Stimulated activated CD8-positive, alpha-beta memory T cell treated with anti-CD3 and anti-CD28 coated beads, Interleukin-7, amount 100 ng/mL, for 1 hour (primary cell): ENCODE measurements around the gene HABP4.

Experiments
- DNase-seq, 2 donors: peaks; one replicate each; pipeline ENCODE4 v3.0.0-alpha.2; 2020; ENCODE audit warnings: low read depth in 2 of 2

Gene HABP4

DNA sequence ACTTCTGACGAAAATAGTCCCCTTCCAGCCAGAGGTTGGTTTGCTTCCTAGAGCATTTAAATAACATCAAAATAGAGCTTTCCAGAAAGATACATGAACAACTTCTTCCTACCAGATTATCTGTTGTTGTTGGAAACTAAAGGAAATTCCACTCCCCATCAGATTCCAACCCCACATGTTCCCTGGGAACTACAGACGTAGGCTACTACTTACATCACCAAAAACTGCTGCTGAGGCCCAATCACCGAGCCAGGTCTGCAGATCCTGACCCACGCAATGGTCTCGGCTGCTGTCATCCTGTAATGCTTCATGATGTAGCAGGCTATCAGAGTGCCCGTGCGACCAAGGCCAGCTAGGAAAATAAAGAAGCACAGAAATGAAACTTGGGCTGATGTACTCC is 73.4 kb downstream of the HABP4 start:
- no peak for DNase-seq

DNA sequence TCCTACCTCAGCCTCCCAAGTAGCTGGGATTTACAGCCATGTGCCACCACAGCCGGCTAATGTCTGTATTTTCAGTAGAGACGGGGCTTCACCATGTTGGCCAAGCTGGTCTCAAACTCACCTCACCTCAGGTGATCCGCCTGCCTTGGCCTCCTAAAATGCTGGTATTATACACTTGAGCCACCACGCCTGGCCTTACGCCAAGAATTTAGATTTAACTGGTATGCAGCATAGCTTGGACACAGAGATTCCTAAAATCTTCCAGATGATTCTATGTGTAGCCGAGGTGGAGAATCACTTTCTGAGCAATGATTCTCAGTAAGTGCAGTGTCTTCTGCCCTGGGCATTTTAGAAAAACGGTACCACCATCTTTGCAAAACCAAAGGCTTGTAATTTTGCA is 74.1 kb downstream of the HABP4 start:
- DNase-seq = no peak

DNA sequence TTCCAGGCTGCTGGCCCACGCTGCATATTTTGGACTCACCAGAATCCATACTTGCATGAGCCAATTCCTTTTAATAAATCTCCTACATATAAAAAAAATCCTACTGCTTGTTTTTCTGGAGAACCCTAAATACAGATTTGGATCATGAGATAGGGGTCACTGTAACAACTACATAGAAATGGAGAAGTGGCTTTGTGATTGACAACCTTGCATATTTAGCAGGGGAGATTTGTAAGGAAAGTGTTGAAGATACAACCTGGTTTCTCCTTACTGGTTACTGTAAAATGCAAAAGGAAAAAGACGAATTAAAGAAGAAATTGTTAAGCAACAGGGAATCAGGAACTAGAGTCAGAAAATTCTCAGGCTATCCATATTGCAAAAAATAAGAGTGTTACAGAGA is 74.8 kb downstream of the HABP4 start:
- DNase-seq = no peak

DNA sequence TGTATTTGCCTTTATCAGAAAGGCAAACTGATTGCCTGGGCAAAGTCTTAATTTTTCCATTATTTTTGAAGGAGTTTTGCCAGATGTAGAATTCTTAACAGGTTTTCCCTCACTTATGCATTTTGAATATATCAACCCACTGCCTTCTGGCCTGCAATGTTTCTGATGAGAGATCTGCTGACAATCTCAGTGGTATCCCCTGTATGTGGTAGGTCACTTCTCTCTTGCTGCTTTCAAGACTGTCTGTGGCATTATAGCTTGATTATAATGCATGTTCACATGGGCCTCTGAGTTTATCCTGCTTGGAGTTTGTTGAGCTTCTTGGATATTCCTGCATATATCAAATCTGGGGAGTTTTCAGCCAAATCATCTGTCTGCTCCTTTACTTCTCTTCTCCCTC is 82.2 kb downstream of the HABP4 start:
- DNase-seq = no peak

DNA sequence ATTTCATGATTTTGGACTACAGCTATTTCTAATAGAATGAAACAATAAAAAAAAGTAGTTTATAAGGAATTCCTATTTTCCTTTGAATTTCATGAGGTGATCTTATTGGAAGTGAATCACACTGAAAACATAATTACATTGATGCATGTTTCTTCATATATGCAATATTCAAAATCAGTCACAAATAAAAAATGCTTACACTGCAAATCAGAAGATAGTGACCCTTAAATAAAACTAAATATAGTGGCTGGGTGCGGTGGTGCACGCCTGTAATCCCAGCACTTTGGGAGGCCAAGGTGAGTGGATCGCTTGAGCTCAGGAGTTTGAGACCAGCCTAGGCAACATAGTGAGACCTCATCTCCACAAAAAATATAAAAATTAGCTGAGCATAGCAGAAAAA is 90.1 kb downstream of the HABP4 start:
- DNase-seq = no peak
